Glomerular visceral epithelial cell (primary cell): ENCODE results near the gene MTUS2.

Experiments used
- DNase-seq: peaks from one replicate; pipeline ENCODE4 v3.0.0-alpha.2; 2016; ENCODE audit errors: extremely low spot score

The MTUS2 gene

DNA sequence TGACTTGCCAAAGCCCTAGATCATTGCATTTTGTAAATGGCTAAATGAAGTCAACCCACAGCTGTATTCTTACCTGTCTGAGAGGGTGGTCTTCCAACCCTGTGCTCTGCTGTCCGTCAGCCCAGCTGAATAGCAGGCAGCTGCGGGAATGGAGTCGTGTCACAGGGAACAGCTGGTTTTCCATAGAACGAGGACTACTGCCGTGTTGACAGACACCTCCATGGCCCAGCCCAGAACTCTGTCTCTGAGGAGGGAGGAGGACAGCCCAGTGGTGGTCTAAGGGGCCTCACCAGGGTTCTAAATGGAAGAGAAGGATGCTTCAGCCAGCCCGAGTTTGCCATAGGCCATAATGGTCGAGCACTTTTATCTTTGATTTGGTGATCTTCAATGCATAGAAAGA, 664.7 kb downstream of the MTUS2 start:
- DNase-seq, result no peak

DNA sequence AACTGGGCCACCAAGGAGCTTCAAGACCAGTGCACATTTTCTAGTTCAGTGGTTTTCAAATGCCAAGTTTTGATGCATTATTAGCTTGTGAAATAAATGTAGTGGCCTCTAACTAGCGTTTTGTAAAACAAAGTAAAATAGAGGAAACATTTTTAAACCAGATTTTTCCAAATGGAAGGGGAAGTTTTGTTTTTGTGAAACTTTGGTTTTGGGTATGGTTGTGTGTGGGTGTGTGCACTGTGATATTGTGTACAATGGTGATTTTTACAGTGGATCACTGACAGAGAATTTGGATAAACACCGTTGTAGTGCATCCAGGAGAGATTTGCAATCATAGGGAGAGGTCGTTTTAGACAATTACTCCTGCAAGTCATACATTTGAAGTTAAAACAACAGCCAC, 666.4 kb downstream of the MTUS2 start:
- no peak for DNase-seq

DNA sequence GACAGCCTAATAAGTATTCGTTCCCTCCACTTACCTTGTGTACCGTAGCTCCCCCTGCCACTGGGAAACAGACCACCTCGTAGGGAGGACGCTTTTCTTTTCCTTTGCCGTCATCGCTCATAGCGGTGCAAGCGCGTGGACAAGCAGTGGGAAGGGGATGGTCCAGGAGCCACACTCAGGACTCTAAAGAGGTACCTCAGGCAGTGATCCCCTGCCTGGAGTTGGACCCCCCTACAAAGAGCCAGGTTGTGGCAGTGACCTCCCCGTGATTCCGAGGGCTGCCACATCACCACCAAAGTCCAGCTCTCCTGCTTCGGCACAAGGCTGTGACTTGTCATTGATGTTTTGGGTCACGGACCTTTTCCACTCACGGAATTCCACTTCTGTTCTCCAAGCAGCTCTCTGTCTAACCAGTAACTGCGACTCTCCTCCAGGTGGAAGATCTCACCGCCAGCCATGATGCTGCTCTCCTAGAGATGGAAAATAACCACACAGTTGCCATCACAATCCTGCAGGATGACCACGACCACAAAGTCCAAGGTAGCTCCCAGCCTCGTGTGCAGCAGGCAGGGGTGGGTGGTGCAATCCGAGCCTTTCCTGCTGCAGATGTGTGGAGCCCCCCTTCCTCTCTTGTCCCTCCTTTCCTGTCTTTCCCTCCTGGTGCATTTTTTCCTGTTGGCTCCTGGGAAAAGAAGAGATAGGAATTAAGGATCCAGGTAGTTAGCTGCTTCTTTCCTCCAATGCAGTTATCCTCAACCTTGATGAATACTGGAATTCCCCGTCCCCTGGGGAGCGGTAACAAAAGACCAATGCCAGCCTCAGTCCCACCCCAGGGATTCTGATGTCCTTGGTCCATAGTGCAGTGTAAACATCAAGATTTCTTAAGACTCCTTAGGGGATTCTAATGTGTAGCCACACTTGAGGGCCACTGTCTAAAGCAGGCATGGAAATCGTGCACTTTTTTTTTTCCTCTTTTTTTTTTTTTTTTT, 667.6 kb downstream of the MTUS2 start:
- DNase-seq, result no peak

DNA sequence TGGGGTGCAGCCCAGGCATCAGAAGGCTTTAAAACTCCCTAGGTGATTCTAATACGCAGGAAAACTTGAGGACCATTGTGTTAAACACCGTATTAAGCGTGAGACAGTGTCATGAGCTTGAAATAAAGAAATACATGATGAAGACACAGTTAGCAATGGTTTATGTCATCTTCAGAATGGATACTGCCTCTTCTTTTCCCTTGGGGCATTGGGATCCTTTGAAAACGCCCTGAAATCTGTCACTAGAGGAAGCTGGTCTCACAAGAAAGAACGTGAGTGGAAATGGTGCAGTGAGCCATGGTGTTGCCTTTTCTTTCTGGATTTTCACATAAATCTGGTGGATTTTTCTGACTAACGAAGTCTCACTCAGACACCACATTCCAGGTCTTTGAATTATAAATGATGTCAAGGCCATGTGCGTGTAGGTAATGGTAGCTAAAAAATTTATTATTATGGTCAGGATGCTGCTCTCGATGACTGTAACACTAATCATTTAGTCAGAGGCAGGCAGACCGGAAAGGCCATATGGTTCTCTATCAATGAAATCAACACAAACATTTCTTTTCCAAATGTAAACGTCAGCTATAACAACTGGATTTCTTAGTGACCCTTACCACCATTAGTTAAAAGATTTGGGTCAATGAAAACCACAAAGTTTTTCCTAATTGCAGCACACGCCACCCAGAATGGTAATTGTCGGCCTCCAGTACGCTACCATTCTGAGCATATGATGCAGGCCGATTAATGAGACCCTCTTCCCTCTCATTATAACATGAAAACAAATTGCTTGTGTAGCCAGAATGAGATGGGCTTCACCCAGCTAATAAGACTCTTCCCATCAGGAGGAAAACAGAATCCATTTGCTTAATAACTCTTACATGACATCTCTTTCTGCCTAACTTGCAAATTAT, 669.8 kb downstream of the MTUS2 start:
- DNase-seq, result no peak

DNA sequence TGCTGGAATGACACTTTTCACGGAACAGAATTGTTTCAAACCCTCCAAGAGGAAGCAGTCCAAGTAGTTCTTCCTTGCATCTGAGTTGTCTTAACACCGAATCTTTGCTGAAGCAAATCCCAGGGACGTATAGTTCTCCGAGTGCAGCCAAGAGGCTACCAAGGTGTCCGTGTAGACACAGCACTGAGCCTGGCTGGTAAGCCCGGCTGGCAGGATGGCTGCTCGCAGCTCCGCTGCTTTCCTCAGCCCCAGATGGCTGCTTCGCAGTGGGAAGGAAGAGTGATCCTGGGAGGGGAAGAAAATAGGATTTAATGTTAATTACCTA, 670.4 kb downstream of the MTUS2 start:
- no peak for DNase-seq

DNA sequence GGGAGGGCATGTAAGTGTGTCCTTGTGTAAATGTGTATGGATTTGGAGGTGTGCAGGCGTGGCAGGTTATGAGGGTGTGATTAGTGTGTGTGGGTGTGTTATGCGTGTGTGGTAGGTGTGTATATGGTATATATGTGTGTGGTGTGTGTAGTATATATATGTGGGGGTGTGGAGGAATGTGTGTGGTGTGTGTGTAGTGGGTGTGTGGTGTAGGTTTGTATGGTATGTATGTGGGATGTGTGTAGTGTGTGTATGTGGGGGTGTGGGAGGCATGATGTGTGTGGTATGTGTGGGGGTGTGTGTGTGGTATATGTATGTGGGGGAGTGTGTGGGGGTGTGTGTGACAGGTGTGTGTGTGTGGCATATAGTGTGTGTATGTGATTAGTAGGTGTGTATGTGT, 671.1 kb downstream of the MTUS2 start:
- DNase-seq, result no peak

DNA sequence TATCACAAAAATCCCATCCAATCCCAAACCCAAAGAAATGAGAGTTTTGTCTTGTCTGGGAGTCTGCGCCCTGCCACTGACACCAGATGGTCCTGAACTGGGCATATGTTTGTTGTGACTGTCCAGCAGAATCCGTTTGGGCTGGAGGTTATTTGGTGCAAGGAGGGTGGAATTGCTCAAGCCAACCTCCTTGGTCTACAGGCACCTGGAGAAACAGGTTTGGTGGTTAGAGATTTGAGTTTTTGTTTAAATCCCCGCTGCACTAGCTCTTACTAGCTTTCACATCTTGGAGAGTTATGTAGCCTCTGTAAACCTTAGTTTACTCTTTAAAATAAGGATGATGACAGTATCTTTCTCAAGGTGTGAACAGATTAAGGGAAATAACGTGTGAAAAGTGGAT, 673.7 kb downstream of the MTUS2 start:
- DNase-seq, result no peak

DNA sequence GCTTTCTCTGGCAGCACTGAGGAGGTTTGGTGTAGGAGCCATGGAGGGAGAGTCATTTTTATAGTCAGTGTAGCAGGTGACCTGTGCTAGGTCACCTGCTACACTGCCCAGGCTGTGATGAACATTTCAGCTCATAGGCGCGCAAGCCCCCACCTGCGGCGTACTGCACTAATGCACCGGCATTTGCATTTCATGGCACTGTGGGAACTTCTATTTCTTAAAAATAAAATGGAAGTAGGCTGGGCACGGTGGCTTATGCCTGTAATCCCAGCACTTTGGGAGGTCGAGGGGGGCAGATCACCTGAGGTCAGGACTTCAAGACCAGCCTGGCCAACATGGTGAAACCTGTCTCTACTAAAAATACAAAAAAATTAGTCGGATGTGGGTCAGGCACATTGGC, 674.4 kb downstream of the MTUS2 start:
- no peak for DNase-seq

DNA sequence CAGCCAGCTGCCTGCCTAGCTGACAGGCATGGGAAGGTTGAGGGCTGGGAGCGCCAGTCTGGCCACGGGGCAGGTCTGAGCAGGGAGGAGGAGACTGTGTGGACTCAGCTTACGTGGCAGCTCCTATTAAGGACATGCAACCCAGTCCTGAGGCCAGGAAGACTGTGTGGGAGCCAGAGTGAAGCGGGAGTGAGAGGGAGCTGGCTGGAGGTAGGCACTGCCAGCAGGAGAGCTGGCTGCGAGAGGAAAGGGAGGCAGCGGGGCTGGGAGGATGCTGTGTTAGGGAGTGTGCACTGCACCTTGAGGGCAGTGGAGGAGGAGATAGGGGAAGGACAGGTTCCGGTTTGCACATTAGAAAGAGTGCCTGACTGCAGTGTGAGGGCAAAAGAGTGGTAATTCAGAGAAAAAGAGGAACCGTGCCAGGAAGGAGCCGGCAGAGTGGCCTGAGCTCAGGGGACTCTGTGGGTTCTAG, 676.1 kb downstream of the MTUS2 start:
- no peak for DNase-seq

DNA sequence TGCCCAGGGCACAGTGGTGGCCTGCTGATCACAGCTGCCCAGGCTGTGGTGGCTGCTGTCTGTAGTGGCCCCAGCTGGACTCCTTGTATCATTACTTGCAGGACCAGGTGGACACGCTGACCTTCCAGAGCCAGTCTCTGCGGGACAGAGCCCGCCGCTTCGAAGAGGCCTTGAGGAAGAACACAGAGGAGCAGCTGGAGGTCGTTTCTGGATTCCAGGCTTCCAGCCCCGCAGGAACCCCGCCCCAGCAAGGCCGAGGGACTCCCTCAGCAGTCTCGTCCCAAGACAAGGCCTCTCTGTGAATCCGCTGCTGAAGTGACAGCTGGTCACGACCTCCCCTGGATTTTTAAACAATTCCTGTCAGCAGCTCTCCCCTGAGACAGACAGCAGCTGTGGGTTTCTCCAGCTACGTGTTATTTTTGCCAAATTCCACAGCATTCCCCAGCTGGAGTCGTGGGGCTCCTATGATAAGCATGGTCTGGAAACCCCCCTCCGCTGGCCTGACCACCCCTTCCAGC, 677.1 kb downstream of the MTUS2 start:
- DNase-seq, result no peak

DNA sequence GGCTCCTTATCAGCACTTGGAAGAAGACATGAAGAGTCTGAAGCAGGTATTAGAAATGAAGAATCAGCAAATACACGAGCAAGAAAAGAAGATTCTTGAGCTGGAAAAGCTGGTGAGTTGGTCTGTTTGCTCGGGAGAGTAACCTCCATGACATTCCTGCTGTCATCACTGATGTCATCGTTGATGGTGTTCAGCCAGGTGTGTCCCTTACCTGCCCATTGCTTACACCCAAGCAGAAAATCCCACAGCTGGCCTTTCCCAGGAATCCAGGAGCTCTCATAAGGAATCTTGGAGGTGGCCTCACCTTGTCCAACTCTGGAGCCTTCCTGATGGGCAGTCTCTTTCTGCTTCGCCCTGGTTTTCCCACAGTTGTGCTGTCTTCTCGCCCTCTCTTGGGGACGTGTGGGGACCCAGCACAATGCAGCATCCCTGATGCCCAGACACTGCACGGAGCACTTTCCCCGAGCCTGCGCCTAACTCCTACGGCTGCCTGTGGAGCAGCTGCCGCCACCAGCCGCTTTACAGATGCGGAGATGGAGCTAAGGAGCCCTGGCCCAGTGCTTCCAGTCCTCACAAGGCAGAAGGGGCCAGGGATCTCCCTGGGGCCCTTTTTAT, 678.4 kb downstream of the MTUS2 start:
- no peak for DNase-seq

DNA sequence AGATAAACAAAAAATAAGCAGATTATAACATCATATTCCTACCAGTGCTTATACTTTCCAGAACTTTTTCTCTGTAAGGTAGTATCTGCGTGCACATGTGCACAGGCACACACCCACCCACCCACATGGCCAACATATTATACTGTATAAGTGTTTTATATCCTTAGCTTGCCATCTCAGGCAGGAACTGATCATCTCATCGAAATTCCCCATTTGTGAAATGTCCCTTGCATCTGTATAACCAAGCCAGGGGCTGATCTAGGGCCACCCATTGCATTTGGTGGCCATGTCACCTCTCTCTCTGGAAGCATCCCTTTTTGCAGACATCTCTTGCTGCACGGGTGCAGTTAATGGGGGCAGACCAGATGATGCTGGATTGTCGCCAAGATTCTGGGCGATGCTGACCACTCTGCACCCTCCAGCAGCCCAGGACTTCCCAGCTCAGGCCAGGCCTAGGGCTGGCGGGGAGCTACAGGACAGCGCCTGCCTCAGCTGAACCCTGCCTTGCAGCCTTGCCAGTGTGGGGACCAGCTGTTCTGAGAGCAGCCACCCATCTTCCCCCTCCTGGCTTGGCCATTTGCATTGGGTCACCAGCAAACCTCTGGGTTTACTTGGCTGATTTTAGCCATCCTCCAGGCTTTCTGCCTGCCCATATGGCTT, 679.5 kb downstream of the MTUS2 start:
- no peak for DNase-seq

DNA sequence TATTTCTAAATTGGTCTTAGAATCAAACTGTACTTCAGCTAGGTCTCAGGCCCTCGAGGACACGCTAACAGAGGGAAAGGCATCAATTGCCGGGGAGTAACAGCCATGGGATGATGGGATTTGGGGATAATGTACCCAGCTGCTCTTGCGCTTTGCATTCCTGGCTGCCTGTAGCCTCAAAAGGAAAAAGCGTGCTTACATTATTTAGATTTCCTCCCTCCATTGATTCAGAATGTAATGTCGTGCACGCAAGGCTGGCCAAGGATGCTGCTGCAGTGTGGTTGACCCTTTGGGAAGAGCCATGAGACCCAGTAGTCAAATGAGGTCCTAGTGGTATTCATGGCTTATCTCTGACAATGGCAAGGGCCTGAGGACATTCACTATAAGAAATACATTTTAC, 680.2 kb downstream of the MTUS2 start:
- DNase-seq, result peak; percentile 39

DNA sequence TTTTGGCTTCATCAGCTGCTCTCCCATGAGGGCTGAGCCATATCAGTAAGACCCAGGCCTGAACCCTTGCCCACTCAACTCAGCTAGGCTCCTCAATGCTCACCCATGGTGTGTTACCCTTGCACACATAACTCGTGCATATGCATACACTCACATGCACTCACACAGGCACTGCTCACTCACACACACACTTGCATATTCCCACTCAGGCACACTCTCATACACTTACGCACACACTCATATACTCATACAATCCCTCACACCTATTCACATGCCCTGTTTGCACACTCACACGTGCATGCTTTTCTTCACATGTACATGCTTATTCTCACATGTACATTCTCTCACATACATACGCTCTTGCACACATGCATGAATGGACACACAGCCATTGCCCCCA, 681.5 kb downstream of the MTUS2 start:
- no peak for DNase-seq

DNA sequence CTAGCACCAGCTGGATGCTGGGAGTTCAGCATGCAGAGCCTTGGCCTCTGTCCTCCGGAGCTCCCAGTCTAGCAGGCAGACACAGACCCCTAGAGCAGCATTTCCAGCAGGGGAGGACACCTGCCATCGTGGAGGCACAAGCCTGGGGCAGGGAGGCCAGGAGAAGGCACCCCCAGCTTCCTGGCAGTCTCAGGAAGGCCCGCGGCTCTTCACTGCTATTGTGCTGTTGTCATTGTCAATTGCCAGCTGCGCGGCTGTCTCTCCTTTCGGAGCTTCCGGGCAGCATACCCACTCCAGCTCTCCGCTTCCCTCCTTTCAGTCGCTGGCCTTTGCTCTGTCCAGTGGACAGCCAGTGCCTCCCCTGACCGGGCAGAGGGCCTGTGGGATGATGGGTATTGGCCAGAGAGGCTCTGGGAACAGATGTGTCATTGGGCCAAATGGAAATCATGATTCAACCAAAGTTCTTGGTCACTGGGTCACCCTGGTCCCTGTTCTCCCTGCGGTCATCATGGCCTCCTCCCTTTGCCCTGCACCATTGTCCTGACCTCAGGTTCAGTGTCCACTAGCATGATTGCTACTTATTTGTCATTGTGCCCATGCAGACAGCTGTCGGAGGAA, 682.4 kb downstream of the MTUS2 start:
- DNase-seq, result no peak

DNA sequence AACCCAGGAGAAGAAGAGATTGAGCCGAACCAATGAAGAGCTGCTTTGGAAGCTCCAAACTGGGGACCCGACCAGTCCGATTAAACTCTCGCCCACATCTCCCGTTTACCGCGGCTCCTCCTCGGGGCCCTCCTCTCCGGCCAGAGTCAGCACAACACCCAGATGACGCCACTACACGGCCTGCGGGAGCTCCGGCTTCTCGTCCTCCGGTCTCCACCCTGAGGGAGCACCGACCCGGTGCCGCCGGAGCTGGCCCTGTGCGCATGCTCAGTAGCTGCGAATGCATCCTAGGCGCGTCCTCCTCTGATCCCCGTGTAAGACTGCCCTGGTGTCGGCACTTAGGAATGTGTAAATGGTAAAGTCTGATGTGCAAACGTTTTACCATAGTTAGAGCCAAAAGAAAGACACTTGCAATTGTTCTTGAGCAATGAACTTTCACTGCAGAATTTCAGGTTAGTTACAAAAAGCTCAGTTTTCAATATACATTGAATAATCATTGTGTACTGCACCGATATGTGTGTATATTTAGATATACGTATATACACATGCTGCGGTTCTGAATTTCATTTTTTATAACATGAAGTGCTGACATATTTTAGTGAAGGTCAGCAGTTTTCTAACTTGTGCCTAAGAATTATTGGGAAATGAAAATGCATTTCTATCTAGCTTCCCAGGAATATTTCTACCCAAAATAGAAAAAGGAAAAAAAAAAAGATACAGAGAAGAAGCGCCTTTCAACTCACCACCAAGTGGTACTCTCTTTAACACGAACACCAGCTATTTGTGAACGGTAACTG, 683.1 kb downstream of the MTUS2 start:
- peak; percentile 9 for DNase-seq

DNA sequence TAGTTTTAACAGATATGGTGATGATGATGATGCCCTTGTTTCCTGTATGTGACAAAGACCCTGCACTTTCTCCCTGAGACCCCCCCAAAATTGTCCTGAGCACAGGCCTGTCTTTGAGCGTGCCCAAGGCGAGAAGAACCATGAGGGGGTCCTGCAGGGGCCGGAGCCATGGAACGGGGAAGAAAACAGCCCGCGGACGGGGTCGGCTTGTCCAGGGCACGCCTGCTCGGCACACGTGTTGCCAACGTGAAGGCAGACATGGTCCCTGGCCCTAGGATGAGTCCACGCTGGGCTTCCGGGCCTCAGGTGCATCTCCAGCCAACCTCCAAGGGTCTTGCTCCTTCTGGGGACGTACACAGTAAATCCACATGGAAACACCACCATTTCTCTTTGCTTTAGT, 684.6 kb downstream of the MTUS2 start:
- DNase-seq, result no peak

DNA sequence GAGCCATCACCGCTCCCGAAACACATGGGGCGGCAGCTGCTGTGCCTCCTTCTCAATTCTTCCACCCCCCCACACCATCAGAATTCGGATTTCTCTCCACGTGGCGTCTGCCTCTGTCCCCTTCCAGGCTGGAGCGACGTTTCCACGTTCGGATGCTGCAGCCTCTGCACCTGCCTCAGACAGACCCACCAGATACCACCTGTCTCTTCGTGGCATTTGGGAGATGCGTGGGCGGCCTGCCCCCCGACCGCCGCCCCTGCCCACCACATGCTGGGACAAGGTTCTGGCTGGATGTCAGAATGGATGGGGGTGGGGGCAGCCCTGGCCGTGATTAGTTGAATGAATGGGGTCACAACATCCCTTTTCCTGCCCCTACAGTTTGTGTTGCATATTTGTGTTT, 685.4 kb downstream of the MTUS2 start:
- DNase-seq, result no peak

DNA sequence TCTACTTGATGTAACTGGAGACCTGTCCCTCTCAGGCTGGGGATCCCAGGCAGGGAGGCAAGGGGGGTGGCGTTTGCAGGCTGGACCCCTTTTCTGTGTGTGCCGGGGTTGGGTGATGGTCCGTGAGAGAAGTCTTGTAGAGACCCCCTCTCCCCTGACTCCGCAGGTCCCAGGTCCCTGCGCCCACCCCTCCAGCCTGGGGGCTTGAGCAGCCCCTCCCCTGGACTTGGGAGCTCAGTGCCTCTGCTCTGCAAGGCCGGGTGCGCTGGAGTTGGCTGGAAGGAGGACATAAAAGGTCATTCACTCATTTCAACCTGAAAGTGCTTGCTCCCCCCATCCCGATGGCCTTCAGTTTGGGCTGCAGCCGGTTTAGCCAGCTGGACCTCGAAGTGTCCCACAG, 685.8 kb downstream of the MTUS2 start:
- DNase-seq, result no peak

DNA sequence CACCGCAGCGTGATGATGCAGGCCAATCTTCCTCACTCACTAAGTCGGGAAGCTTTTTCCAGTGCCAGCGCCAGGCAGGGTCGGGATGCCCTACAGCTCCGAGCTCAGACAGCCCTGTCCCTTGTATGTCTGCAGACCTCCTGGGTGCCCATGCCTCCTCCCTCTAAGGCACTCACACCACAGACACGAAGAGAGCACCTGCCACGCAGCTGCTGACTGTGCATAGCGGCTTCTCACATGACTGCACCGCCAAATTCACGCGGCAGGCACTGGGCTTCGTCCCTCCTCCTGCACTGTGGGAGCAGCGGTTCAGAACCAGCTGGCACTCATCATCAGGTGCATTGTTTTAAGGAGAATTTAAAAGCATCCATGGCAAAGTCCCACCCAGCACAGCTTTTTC, 687.2 kb downstream of the MTUS2 start:
- DNase-seq, result peak; percentile 80
